A549 (cell line): ENCODE results near the gene OLIG2. TPM values are rescaled to one million over a fixed set of nuclear protein-coding genes. Genes with fewer than 3 reads are reported as not detected.
A peak's percentile ranks its signal among the peaks of the same experiment; 100 is the strongest.

Experiments used
- ATAC-seq, 2 experiments: fragments of 200-7000 bp in 1 of 2; fragments of >200 bp in 1 of 2; cut with Nextera tagmentation in 1 of 2; cut with Tn5 transposase in 1 of 2; 3 replicates each; pipeline versions ENCODE4 v1.8.0 to v1.9.1; 2018 to 2020; ENCODE audit warnings: mild to moderate bottlenecking in 1 of 2, moderate library complexity in 1 of 2
- CTCF ChIA-PET: fragments of 300-600 bp; sonication (Branson Sonifier 250); formaldehyde crosslinking; extraction: SDS; loops from one replicate; lab custom pipeline; 2021; ENCODE audit warnings: antibody characterized with exemption, inconsistent platforms; lab: Yijun Ruan, JAX
- POLR2A ChIA-PET: fragments of 350-600 bp; formaldehyde crosslinking; extraction: SDS; loops from one replicate; lab custom pipeline; 2021; ENCODE audit warnings: antibody characterized with exemption, inconsistent platforms; lab: Yijun Ruan, JAX
- DNase-seq, 2 experiments: peaks; one replicate each; pipeline versions ENCODE4 v3.0.0 to v3.0.0-alpha.2; 2011 to 2016; ENCODE audit warnings: low read depth in 1 of 2, low spot score in 1 of 2
- FAIRE-seq: peaks from 2 replicates; lab custom pipeline; 2011; peaks lifted over from hg19 to GRCh38; lab: Jason Lieb, UNC
- H3K27ac ChIP-seq, 2 experiments: fragments of >200 bp; sonication (Bioruptor Twin); formaldehyde crosslinking; 3 replicates each; pipeline ENCODE4 v1.5.1; 2016 to 2017
- H3K4me1 ChIP-seq: fragments of >200 bp; sonication (Bioruptor Twin); formaldehyde crosslinking; 3 replicates; pipeline ENCODE4 v1.6.1; 2016
- H3K4me2 ChIP-seq: fragments of >200 bp; sonication (Bioruptor Twin); formaldehyde crosslinking; 3 replicates; pipeline ENCODE4 v1.6.1; 2016
- H3K4me3 ChIP-seq: fragments of >200 bp; sonication (Bioruptor Twin); formaldehyde crosslinking; 3 replicates; pipeline ENCODE4 v1.5.1; 2016
- H3K9me3 ChIP-seq: fragments of >200 bp; sonication (Bioruptor Twin); formaldehyde crosslinking; 3 replicates; pipeline ENCODE4 v1.6.1; 2016
- BHLHE40 ChIP-seq: IDR thresholded peaks from 2 replicates; pipeline ENCODE4 v1.6.1; 2012; ENCODE audit warnings: low read depth, low read length, inconsistent platforms
- CBX2 ChIP-seq: fragments of 200-600 bp; sonication (generic); IDR thresholded peaks from 2 replicates; pipeline ENCODE4 v1.6.1; 2016; ENCODE audit warnings: low read depth, mild to moderate bottlenecking, borderline replicate concordance
- CBX8 ChIP-seq: fragments of 200-600 bp; sonication (generic); IDR thresholded peaks from 2 replicates; pipeline ENCODE4 v1.6.1; 2016
- CEBPB ChIP-seq, 2 experiments: fragments of >200 bp in 1 of 2; sonication (Bioruptor Twin) in 1 of 2; formaldehyde crosslinking in 1 of 2; IDR thresholded peaks; 2 replicates each; pipeline ENCODE4 v1.6.1; 2012 to 2016
- EHF ChIP-seq: fragments of 250-450 bp; sonication (Bioruptor Pico); IDR thresholded peaks from 2 replicates; pipeline ENCODE4 v1.5.0; 2020; ENCODE audit warnings: mild to moderate bottlenecking
- EP300 ChIP-seq, 2 experiments: fragments of >200 bp; sonication (Bioruptor Twin); formaldehyde crosslinking; IDR thresholded peaks; 2 replicates in 1 of 2; 3 replicates in 1 of 2; pipeline ENCODE4 v1.6.1; 2016 to 2017
- ESRRA ChIP-seq: fragments of 150-350 bp; IDR thresholded peaks from 2 replicates; pipeline ENCODE4 v1.6.1; 2014; ENCODE audit warnings: mild to moderate bottlenecking, low read length, borderline replicate concordance
- FOSB ChIP-seq: fragments of 250-450 bp; sonication (Bioruptor Pico); IDR thresholded peaks from 2 replicates; pipeline ENCODE4 v1.5.0; 2020; ENCODE audit warnings: mild to moderate bottlenecking, moderate library complexity
- FOXS1 ChIP-seq: fragments of 250-450 bp; sonication (Bioruptor Pico); IDR thresholded peaks from 2 replicates; pipeline ENCODE4 v1.5.0; 2020; ENCODE audit warnings: mild to moderate bottlenecking, moderate library complexity
- HEYL ChIP-seq: fragments of 250-450 bp; sonication (Bioruptor Pico); IDR thresholded peaks from 2 replicates; pipeline ENCODE4 v1.8.0; 2021; ENCODE audit warnings: mild to moderate bottlenecking, moderate library complexity
- JUN ChIP-seq, 2 experiments: fragments of >200 bp; sonication (Bioruptor Twin); formaldehyde crosslinking; IDR thresholded peaks; 2 replicates in 1 of 2; 3 replicates in 1 of 2; pipeline ENCODE4 v1.6.1; 2016 to 2017
- MAZ ChIP-seq: fragments of 150-350 bp; IDR thresholded peaks from 2 replicates; pipeline ENCODE4 v1.6.1; 2014; ENCODE audit warnings: antibody characterized with exemption, low read depth, low read length, borderline replicate concordance
- MYC ChIP-seq: IDR thresholded peaks from 2 replicates; pipeline ENCODE4 v1.6.1; 2012; ENCODE audit warnings: mild to moderate bottlenecking, inconsistent platforms, low read length, improper control_type of control experiment, borderline replicate concordance
- NR3C1 ChIP-seq: fragments of >200 bp; sonication (Bioruptor Twin); formaldehyde crosslinking; IDR thresholded peaks from 3 replicates; pipeline ENCODE4 v1.6.1; 2017
- PBX3 ChIP-seq: IDR thresholded peaks from 2 replicates; pipeline ENCODE4 v1.6.1; 2012
- SREBF2 ChIP-seq: fragments of 450-650 bp; IDR thresholded peaks from 2 replicates; pipeline ENCODE4 v1.6.1; 2014; ENCODE audit warnings: mild to moderate bottlenecking, moderate library complexity
- TFCP2L1 ChIP-seq: fragments of 250-450 bp; sonication (Bioruptor Pico); IDR thresholded peaks from 2 replicates; pipeline ENCODE4 v1.5.0; 2021; ENCODE audit warnings: mild to moderate bottlenecking
- ZNF302 ChIP-seq: fragments of 250-450 bp; sonication (Bioruptor Pico); IDR thresholded peaks from 2 replicates; pipeline ENCODE4 v1.9.0; 2021; ENCODE audit warnings: inconsistent platforms, mild to moderate bottlenecking, moderate library complexity
- ZSCAN20 ChIP-seq: fragments of 250-450 bp; sonication (Bioruptor Pico); IDR thresholded peaks from 2 replicates; pipeline ENCODE4 v1.8.0; 2022; ENCODE audit warnings: mild to moderate bottlenecking, moderate library complexity
- WGBS: methylation state at CpG from one replicate; pipeline ENCODE4 v1.1.6; 2017; ENCODE audit errors: missing lambda C conversion rate; 5-methylcytosine and 5-hydroxymethylcytosine counted together
- polyA plus RNA-seq, 4 experiments: library from polyadenylated mRNA; depleted of rRNA in 3 of 4; stranded (reverse); fragments of >200 nt; fragmentation: RNase III in 1 of 4; extraction: RNeasy Plus Mini Kit Qiagen cat#74134 plus additional on column Dnase treatment in 1 of 4; gene quantifications; 2 replicates in 3 of 4; 3 replicates in 1 of 4; pipeline ENCODE4 v1.2.3, GENCODE V29; 2011 to 2017
- TF ChIP-seq, protein P1 (sequence below): fragments of >200 bp; sonication (Bioruptor Twin); formaldehyde crosslinking; IDR thresholded peaks from 3 replicates; pipeline ENCODE4 v1.5.1; 2016
- TF ChIP-seq, protein P2 (sequence below): fragments of 250-450 bp; sonication (Bioruptor Pico); IDR thresholded peaks from 2 replicates; pipeline ENCODE4 v1.5.0; 2020; ENCODE audit warnings: low read depth, mild to moderate bottlenecking, moderate library complexity

OLIG2 gene
- polyA plus RNA-seq, 2 of the 4 experiments (the other 2 are of a cell fraction): not detected

DNA sequence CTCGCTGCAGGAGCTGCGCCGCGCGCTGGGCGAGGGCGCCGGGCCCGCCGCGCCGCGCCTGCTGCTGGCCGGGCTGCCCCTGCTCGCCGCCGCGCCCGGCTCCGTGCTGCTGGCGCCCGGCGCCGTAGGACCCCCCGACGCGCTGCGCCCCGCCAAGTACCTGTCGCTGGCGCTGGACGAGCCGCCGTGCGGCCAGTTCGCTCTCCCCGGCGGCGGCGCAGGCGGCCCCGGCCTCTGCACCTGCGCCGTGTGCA is 44.9 kb downstream of the OLIG2 start:
- FAIRE-seq (no peak), ATAC-seq (peak in 1 of 2 experiments; percentile 42; a peak in 2 of 6 replicates), DNase-seq (no peak)
- Histone ChIP-seq H3K4me1 (0 out of 3 replicates have a peak, but pooled peaks cover 4% of the 10 kb centered on the region), H3K4me3 (peak overlapping the region; percentile 42), H3K9me3 (peaks cover 8% of the 10 kb centered on the region), H3K27ac (no peak overlapping the region), H3K4me2 (peak overlapping the region; percentile 85)
- ChIA-PET CTCF (interaction anchor here (1.0 kb wide), 2 partner anchors 10 to 11 kb away, joined by 3 read pairs; no protein-coding TSS in a partner anchor), POLR2A (no interaction called here)
- WGBS: no CpG with 5 or more reads among the region's 44 CpGs
- TF ChIP-seq CEBPB (IDR thresholded peaks at IDR 0.05) (no peak), SREBF2 (no peak), FOXS1 (CRISPR knock-in tag) (no peak), EHF (CRISPR knock-in tag) (no peak), CBX2 (no peak), MAZ (no peak), JUN (IDR thresholded peaks at IDR 0.05) (no peak), FOSB (CRISPR knock-in tag) (no peak), ZNF302 (CRISPR knock-in tag) (no peak), NR3C1 (no peak), HEYL (CRISPR knock-in tag) (no peak), EP300 (IDR thresholded peaks at IDR 0.05) (no peak), PBX3 (no peak), BHLHE40 (no peak), ZSCAN20 (no peak), CBX8 (no peak), TFCP2L1 (CRISPR knock-in tag) (no peak), MYC (no peak)
- TF ChIP-seq, protein P1, sequence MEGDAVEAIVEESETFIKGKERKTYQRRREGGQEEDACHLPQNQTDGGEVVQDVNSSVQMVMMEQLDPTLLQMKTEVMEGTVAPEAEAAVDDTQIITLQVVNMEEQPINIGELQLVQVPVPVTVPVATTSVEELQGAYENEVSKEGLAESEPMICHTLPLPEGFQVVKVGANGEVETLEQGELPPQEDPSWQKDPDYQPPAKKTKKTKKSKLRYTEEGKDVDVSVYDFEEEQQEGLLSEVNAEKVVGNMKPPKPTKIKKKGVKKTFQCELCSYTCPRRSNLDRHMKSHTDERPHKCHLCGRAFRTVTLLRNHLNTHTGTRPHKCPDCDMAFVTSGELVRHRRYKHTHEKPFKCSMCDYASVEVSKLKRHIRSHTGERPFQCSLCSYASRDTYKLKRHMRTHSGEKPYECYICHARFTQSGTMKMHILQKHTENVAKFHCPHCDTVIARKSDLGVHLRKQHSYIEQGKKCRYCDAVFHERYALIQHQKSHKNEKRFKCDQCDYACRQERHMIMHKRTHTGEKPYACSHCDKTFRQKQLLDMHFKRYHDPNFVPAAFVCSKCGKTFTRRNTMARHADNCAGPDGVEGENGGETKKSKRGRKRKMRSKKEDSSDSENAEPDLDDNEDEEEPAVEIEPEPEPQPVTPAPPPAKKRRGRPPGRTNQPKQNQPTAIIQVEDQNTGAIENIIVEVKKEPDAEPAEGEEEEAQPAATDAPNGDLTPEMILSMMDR: no peak

- Histone ChIP-seq H3K4me1 (0 out of 3 replicates have a peak, but pooled peaks cover 4% of the 10 kb centered on the region), H3K9me3 (peaks cover 8% of the 10 kb centered on the region), H3K4me3 (peak overlapping the region; percentile 42), H3K27ac (no peak overlapping the region), H3K4me2 (peak overlapping the region; percentile 85)
- DNase-seq (peak in 1 of 2 experiments; percentile 30), ATAC-seq (peak; percentile 32 to 50; a peak in 3 of 6 replicates), FAIRE-seq (no peak)
- CTCF ChIA-PET: interaction anchor here (1.0 kb wide), 1 partner anchor 9 kb away, joined by 3 read pairs; no protein-coding TSS in a partner anchor
- WGBS: 0% methylated on average over 3 of the region's 69 CpGs
- POLR2A ChIA-PET: no interaction called here
- TF ChIP-seq, protein P2, sequence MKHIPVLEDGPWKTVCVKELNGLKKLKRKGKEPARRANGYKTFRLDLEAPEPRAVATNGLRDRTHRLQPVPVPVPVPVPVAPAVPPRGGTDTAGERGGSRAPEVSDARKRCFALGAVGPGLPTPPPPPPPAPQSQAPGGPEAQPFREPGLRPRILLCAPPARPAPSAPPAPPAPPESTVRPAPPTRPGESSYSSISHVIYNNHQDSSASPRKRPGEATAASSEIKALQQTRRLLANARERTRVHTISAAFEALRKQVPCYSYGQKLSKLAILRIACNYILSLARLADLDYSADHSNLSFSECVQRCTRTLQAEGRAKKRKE: no peak
- TF ChIP-seq CBX2 (no peak), ESRRA (no peak)
Observed at GRCh38 chr21:33070998-33071769, 45.4 kb downstream of the OLIG2 start.
